Heart right ventricle (tissue), 16 donors: ENCODE data around the gene RNF212B. TPM values are rescaled to one million over a fixed set of nuclear protein-coding genes. Genes with fewer than 3 reads are reported as not detected.

Experiments
- ATAC-seq, 8 donors: fragments of 200-7000 bp; cut with Tn5 transposase; one replicate each; pipeline ENCODE4 v1.9.1; 2020; ENCODE audit warnings: mild to moderate bottlenecking in 8 of 8, moderate library complexity in 8 of 8, moderate number of reproducible peaks in 1 of 8
- DNase-seq, 2 donors: peaks; one replicate each; pipeline ENCODE4 v3.0.0-alpha.2; 2020
- H3K27ac ChIP-seq, 10 donors: fragments of 200-600 bp; sonication (generic) in 2 of 10; one replicate each; pipeline versions ENCODE4 v1.5.0 to v1.8.0; 2020 to 2022; ENCODE audit warnings: mild to moderate bottlenecking in 3 of 10
- H3K27me3 ChIP-seq, 7 donors: fragments of 200-600 bp; one replicate each; pipeline ENCODE4 v1.8.0; 2021 to 2022; ENCODE audit warnings: mild to moderate bottlenecking in 2 of 7
- H3K36me3 ChIP-seq, 9 donors: fragments of 200-600 bp; sonication (generic) in 1 of 9; one replicate each; pipeline versions ENCODE4 v1.5.0 to v1.8.0; 2020 to 2022; ENCODE audit warnings: mild to moderate bottlenecking in 2 of 9
- H3K4me1 ChIP-seq, 9 donors: fragments of 200-600 bp; sonication (generic) in 1 of 9; one replicate each; pipeline versions ENCODE4 v1.5.0 to v1.8.0; 2020 to 2022; ENCODE audit warnings: mild to moderate bottlenecking in 4 of 9
- H3K4me3 ChIP-seq, 10 donors: fragments of 200-600 bp; sonication (generic) in 2 of 10; one replicate each; pipeline versions ENCODE4 v1.5.0 to v1.8.0; 2020 to 2022; ENCODE audit warnings: mild to moderate bottlenecking in 7 of 10, moderate library complexity in 2 of 10
- H3K9me3 ChIP-seq, 11 donors: fragments of 200-600 bp in 10 of 11; sonication (generic) in 2 of 11; one replicate each; pipeline versions ENCODE4 v1.5.0 to v1.8.0; 2013 to 2022; ENCODE audit warnings: mild to moderate bottlenecking in 2 of 11, control low read depth in 1 of 11, moderate library complexity in 1 of 11
- WGBS, 2 donors: extraction: QIAGEN DNeasy Blood & Tissue Kit; methylation state at CpG; one replicate each; pipeline ENCODE4 v1.1.7; 2013; ENCODE audit warnings: inconsistent platforms in 1 of 2; 5-methylcytosine and 5-hydroxymethylcytosine counted together
- intact Hi-C, 10 donors: fragments of 100-400 bp; cut with DNase I; formaldehyde crosslinking; loops; one replicate each; pipeline versions ENCODE4 v1.11.1 to v1.14.2; 2022
- polyA plus RNA-seq, 2 donors: library from polyadenylated mRNA; stranded (reverse); fragments of 200-250 nt; gene quantifications; one replicate each; pipeline ENCODE4 v1.2.3, GENCODE V29; 2013
- total RNA-seq, 10 donors: library from RNA; stranded (reverse); fragmentation: NEBNext Ultra II Directional in 3 of 10; extraction: Animal tissue kit (Norgen Biotek cat#: 25700) in 3 of 10; gene quantifications; one replicate each; pipeline versions ENCODE4 v1.2.1 to v1.2.4, GENCODE V29; 2021 to 2023
- TF ChIP-seq, protein P1 (sequence below), 9 donors: fragments of 200-600 bp; sonication (generic) in 2 of 9; IDR thresholded peaks; one replicate each; pipeline versions ENCODE4 v1.5.0 to v1.8.0; 2021 to 2022; ENCODE audit warnings: antibody characterized with exemption in 9 of 9, mild to moderate bottlenecking in 5 of 9, moderate library complexity in 1 of 9
- donor health status: Arrhythmogenic right ventricular cardiomyopathy.
- donor health status: ischemic (EF 13 %, LVEDD 7.1; RV severe dilation, severe dysfunction).
- donor health status: healthy with polysubstance abuse.
- donor health status: DM: no; HTN: yes; CAD: no.
- donor health status: DM: no; HTN: no; CAD: no.
- donor health status: ischemic (EF 25% LVEDD 6.9; RV normal size, moderate dysfunction).
- donor health status: ischemic (EF 25% LVEDD 5.7; RV mildly dilated, moderate dysfunction).
- donor health status: healthy.
- donor health status: DM: yes; HTN: yes; CAD: no.
- donor health status: Ischemic cardiomyopathy.
- donor health status: ischemic (EF 35%, LVEDD 5.7; RV mildly dilated, moderate dysfunction).
- donor health status: nonischemic (EF 11% LVEDD 7.7; RV severe dilation, severe dysfunction).
- donor health status: DM: yes; HTN: yes; CAD: no.
- donor health status: PGD.
- donor health status: ischemic (EF 29% LVEDD 5.4; RV normal size, mild dysfunction).
- donor health status: nonischemic (EF 23%, LVEDD 6.1; RV moderate dilation, normal function).

Gene RNF212B
- total and polyA plus RNA-seq, 12 donors = not detected

DNA sequence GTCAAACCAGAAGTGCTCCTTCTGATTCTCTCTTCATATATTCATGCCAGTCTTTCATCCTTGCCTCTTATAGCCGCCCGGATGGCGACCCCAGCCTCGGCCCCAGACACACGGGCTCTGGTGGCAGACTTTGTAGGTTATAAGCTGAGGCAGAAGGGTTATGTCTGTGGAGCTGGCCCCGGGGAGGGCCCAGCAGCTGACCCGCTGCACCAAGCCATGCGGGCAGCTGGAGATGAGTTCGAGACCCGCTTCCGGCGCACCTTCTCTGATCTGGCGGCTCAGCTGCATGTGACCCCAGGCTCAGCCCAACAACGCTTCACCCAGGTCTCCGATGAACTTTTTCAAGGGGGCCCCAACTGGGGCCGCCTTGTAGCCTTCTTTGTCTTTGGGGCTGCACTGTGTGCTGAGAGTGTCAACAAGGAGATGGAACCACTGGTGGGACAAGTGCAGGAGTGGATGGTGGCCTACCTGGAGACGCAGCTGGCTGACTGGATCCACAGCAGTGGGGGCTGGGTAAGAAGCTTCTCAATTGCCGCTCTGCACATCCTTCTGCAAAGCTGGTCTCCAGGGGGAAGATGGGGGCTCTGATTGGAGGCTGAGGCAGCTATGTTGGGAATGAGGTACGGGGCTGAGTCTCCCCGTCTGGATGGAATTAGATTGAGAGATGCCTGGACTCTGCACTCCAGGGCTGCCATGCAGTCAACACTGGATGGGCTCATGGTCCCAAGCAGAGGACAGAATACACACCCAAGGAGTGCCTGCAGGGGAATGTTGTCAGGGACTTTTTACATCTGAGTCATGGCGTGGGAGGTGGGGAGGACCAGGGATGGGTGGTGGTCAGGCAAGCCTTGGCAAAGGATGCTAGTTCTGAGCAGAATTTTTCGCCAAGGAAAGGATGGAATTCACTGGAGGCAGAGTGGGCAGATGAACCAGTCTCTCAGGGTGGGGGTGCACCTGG, 70.2 kb downstream of the RNF212B start:
- Histone ChIP-seq H3K4me1 (peaks cover 13 to 35% (median 30%) of the 10 kb centered on the region in 9 donors), H3K36me3 (peaks cover 0 to 51% (median 8%) of the 10 kb centered on the region in 9 donors), H3K27me3 (no peaks in the 10 kb centered on the region), H3K27ac (peak overlapping the region in 6 of 10 donors; percentile 83 to 92 (median 91)), H3K9me3 (no peaks in the 10 kb centered on the region), H3K4me3 (peak overlapping the region in 8 of 10 donors; percentile 39 to 85 (median 72))
- DNase-seq (no peak), ATAC-seq (no peak)
- intact Hi-C loops = loop anchor here in 3 of 10 donors (2.0 to 10.0 kb wide), 4 partner anchors 13 to 837 kb away; partner anchors contain the start of genes PABPN1 (in 2 of the 3), EMC9 (in 1 of the 3), NGDN (in 1 of the 3) and PSME2 (in 1 of the 3)
- 88 to 91% methylated on average over 22 of the region's 22 CpGs for WGBS, 2 donors
- TF ChIP-seq, protein P1, sequence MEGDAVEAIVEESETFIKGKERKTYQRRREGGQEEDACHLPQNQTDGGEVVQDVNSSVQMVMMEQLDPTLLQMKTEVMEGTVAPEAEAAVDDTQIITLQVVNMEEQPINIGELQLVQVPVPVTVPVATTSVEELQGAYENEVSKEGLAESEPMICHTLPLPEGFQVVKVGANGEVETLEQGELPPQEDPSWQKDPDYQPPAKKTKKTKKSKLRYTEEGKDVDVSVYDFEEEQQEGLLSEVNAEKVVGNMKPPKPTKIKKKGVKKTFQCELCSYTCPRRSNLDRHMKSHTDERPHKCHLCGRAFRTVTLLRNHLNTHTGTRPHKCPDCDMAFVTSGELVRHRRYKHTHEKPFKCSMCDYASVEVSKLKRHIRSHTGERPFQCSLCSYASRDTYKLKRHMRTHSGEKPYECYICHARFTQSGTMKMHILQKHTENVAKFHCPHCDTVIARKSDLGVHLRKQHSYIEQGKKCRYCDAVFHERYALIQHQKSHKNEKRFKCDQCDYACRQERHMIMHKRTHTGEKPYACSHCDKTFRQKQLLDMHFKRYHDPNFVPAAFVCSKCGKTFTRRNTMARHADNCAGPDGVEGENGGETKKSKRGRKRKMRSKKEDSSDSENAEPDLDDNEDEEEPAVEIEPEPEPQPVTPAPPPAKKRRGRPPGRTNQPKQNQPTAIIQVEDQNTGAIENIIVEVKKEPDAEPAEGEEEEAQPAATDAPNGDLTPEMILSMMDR (IDR thresholded peaks at IDR 0.05) = no peak

DNA sequence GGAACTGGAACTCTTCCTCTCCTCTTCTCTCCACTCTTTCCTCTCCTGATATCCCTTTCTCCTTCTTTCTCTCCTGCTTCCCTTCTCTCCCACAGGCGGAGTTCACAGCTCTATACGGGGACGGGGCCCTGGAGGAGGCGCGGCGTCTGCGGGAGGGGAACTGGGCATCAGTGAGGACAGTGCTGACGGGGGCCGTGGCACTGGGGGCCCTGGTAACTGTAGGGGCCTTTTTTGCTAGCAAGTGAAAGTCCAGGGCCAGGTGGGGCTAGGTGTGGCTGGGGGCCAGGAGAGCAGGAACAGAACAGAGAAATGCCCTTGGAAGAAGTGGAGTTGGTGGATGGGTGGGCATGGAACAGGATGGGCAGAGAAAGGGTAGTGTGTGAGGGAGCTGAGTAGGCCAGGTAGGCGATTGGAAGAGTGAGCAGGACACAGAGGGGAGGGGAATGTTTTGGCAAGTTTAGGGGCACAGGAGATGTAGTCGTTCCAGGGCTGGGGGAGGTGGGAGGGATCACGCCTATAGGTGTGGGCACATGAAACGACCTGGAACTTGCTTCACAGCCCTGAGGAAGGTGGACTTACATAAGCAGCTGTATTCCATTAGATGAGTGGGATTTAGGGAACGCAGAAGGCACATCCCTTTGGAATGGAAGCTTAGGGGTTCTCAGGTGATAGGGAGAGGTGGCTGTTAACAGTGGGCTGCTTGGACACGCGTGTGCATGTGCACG, 71.1 kb downstream of the RNF212B start:
- Histone ChIP-seq H3K27ac (no peak overlapping the region), H3K4me3 (no peak overlapping the region), H3K9me3 (no peaks in the 10 kb centered on the region), H3K36me3 (peaks cover 0 to 54% (median 8%) of the 10 kb centered on the region in 9 donors), H3K4me1 (peaks cover 13 to 32% (median 29%) of the 10 kb centered on the region in 9 donors), H3K27me3 (no peaks in the 10 kb centered on the region)
- ATAC-seq (no peak), DNase-seq (no peak)
- intact Hi-C loops = loop anchor here in 2 of 10 donors (5.0 to 10.0 kb wide), 3 partner anchors 158 to 836 kb away; partner anchors contain the start of genes EMC9 (in 1 of the 2), NGDN (in 1 of the 2), PSME2 (in 1 of the 2) and RNF31 (in 1 of the 2)
- WGBS, 2 donors = 86 to 87% methylated on average over 17 of the region's 17 CpGs
- TF ChIP-seq, protein P1 (IDR thresholded peaks at IDR 0.05) = no peak

DNA sequence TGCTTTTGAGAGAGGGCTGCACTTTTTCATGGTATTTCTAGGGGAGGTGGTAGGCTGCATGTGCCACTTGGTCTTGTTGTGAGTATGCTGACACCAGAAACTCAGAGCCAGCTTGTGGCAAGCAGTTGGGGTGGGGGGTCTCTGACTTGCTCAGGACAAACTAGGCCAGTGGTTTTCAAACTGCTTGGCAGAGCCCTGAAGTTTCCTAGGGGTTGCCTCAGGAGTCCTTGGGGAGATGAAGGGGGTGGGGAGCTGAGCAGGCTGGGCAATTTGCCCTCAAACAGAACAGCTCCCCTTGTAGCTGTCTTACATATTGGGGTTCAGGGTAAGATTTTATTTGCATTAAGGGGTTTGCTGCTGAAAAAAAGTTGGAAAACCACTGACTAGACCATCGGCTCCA, 72.8 kb downstream of the RNF212B start:
- no peak for DNase-seq
- H3K4me1 ChIP-seq = peaks cover 13 to 32% (median 28%) of the 10 kb centered on the region in 9 donors
- TF ChIP-seq, protein P1 (IDR thresholded peaks at IDR 0.05) = no peak

DNA sequence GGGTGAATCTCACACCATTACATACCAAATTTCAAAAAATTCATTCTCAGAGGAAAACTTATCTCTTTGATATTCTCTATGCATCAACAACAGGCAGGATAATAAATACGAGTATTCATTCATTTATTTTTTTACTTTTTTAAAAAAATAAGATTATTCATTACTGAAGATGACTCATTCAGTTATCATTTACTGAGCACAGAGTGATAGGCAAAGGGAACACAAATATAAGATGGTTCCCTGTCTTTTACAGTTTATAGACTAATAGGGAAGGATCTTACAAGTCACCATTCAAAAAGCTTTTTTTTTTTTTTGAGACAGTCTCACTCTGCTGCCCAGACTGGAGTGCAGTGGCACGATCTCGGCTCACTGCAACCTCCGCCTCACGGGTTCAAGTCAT, 78.6 kb downstream of the RNF212B start:
- Histone ChIP-seq H3K4me3 (no peak overlapping the region), H3K27ac (no peak overlapping the region), H3K27me3 (no peaks in the 10 kb centered on the region), H3K36me3 (peaks cover 0 to 48% (median 0%) of the 10 kb centered on the region in 9 donors), H3K9me3 (no peaks in the 10 kb centered on the region), H3K4me1 (peaks cover 0 to 9% (median 3%) of the 10 kb centered on the region in 9 donors)
- ATAC-seq = no peak
- 87 to 93% methylated on average over 5 of the region's 5 CpGs for WGBS, 2 donors
- DNase-seq = no peak
- TF ChIP-seq, protein P1 (IDR thresholded peaks at IDR 0.05) = no peak
- intact Hi-C loops = no loop called here

More for the DNA sequence above, 72.8 kb downstream of the RNF212B start:
- Histone ChIP-seq H3K4me3 (no peak overlapping the region), H3K27me3 (no peaks in the 10 kb centered on the region), H3K27ac (no peak overlapping the region), H3K9me3 (no peaks in the 10 kb centered on the region), H3K36me3 (peaks cover 0 to 65% (median 8%) of the 10 kb centered on the region in 9 donors)
- intact Hi-C loops = no loop called here
- no peak for ATAC-seq
- WGBS, 2 donors = 85 to 95% methylated on average over 1 of the region's 1 CpG
